Fibroblast of skin of left biceps (primary cell): Measurements from ENCODE around the gene TNK1.

ENCODE experiments used
- DNase-seq, 2 experiments: peaks; one replicate each; pipeline ENCODE4 v3.0.0-alpha.2; 2013; ENCODE audit warnings: low read depth in 2 of 2

Gene TNK1

GRCh38 chr17:7435676-7436555 lies 55.0 kb downstream of the TNK1 start:
- DNase-seq, result no peak

DNA sequence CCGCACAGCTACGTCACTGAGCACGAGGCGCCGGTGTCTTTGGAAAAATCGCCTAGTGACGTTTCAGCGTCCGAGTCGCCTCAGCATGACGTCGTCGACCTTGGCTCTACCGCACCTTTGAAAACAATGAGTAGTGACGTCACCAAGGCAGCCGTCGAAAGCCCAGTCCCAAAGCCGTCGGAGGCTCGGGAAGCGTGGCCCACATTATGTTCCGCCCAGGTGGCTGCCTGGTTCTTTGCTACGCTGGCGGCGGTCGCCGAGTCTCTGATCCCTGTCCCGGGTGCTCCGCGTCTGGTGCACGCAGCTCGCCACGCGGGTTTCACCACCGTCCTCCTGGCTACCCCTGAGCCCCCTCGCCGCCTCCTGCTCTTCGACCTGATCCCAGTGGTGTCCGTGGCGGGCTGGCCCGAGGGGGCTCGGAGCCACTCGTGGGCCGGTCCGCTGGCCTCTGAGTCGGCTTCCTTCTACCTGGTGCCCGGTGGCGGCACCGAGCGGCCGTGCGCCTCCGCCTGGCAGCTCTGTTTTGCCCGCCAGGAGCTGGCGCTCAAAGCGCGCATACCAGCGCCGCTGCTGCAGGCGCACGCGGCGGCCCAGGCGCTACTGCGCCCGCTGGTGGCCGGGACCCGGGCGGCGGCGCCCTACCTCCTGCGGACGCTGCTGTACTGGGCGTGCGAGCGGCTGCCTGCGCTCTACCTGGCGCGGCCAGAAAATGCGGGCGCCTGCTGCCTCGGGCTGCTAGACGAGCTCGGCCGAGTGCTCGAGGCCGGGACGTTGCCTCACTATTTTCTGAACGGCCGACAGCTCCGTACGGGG lies 55.9 kb downstream of the TNK1 start:
- no peak for DNase-seq

DNA sequence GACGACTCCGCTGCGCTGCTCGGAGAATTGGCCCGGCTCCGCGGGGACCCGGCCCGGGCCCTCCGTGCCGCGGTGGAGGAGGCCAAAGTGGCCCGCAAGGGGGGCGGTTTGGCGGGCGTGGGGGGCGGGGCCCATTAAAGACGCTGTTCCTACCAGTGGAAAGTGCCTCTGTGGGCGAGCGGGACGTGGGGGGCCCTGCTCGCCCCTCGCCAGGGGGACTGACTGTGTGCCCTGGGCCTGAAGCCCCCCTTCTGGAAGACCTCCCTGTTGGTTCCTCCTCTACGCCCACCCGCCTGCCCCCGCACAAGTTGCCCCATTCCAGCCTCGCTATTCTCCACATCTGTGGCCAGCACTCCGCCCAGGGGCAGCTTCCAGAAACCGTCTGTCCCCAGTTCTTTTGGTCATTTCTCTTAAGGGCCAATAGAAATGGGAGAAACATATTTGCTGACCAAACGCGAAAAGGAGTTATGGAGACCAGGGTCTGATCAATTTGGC lies 56.5 kb downstream of the TNK1 start:
- no peak for DNase-seq

DNA sequence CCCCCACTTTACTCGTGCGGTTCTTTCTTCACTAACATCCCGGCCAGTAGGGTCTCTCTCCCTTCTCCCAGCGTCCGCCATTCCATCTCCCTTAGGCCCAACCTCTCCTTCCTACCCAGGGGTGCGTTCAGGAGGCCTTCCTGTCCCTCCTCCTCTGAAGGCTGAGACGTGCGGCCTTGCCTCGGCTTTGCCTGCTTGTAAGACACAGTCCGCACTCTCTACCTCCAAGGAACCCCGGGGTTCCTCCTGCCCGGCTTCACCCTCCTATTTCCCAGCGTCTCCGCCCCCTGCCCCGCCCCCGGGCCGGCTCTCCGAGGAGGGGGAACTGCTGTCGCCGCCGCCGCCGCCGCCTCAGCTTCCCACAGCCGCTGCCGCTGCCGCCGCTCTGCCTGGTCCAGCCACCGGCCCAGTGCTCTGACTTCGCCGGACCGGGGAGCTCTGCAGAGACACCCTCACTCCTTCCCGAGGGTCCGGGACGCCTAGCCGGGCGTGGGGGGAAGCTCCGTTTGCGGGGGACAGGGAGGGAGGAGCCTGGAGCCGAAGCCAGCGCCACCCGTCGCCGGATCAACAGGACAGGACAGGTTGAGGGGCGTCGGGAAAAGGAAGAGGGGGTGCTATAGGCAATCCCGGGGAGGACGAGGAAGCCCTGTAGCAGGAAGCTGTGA lies 57.2 kb downstream of the TNK1 start:
- DNase-seq, result no peak

GRCh38 chr17:7438656-7439460 lies 58.0 kb downstream of the TNK1 start:
- no peak for DNase-seq
